Liver (tissue), 9 donors: Measurements from ENCODE around the gene CEP78. TPM values are rescaled to one million over a fixed set of nuclear protein-coding genes. Genes with fewer than 3 reads are reported as not detected.

Experiments
- DNase-seq: peaks from one replicate; pipeline ENCODE4 v3.0.0-alpha.2; 2017; ENCODE audit warnings: low spot score
- H3K27ac ChIP-seq, 2 donors: one replicate each; pipeline ENCODE4 v1.7.0; 2013; ENCODE audit warnings: inconsistent platforms in 2 of 2, low read length in 2 of 2, control low read depth in 1 of 2, low read depth in 1 of 2, mild to moderate bottlenecking in 1 of 2
- H3K27me3 ChIP-seq, 4 donors: one replicate each; pipeline versions ENCODE4 v1.6.1 to v1.7.0; 2013; ENCODE audit warnings: low read length in 3 of 4, inconsistent platforms in 1 of 4, mild to moderate bottlenecking in 1 of 4, moderate library complexity in 1 of 4; ENCODE audit not compliant: control insufficient read depth in 4 of 4, insufficient read depth in 4 of 4
- H3K36me3 ChIP-seq, 4 donors: one replicate each; pipeline versions ENCODE4 v1.6.1 to v1.7.0; 2013; ENCODE audit warnings: low read length in 3 of 4, mild to moderate bottlenecking in 3 of 4, low read depth in 1 of 4, moderate library complexity in 1 of 4; ENCODE audit not compliant: control insufficient read depth in 4 of 4, insufficient read depth in 3 of 4
- H3K4me1 ChIP-seq, 4 donors: one replicate each; pipeline versions ENCODE4 v1.6.1 to v1.7.0; 2013; ENCODE audit warnings: low read length in 3 of 4, mild to moderate bottlenecking in 3 of 4, moderate library complexity in 1 of 4; ENCODE audit not compliant: control insufficient read depth in 4 of 4, insufficient read depth in 4 of 4
- H3K4me3 ChIP-seq, 3 donors: one replicate each; pipeline versions ENCODE4 v1.6.1 to v1.7.0; 2013; ENCODE audit warnings: low read length in 3 of 3, control low read depth in 1 of 3, low read depth in 1 of 3, mild to moderate bottlenecking in 1 of 3
- H3K9ac ChIP-seq, 2 donors: one replicate each; pipeline ENCODE4 v1.7.0; 2013; ENCODE audit warnings: low read length in 2 of 2, mild to moderate bottlenecking in 2 of 2, moderate library complexity in 2 of 2, control low read depth in 1 of 2, low read depth in 1 of 2
- H3K9me3 ChIP-seq, 4 donors: one replicate each; pipeline versions ENCODE4 v1.6.1 to v1.7.0; 2013; ENCODE audit warnings: low read length in 3 of 4; ENCODE audit not compliant: control insufficient read depth in 4 of 4
- ATF3 ChIP-seq: IDR thresholded peaks from 2 replicates; pipeline ENCODE4 v1.6.1; 2016; ENCODE audit warnings: antibody characterized with exemption
- CTCF ChIP-seq: fragments of 150-350 bp; IDR thresholded peaks from 2 replicates; pipeline ENCODE4 v1.5.1; 2017; ENCODE audit warnings: improper control_type of control experiment, low read depth, low read length; ENCODE audit not compliant: missing input control
- FOXA1 ChIP-seq: IDR thresholded peaks from 2 replicates; pipeline ENCODE4 v1.6.1; 2016; ENCODE audit warnings: antibody characterized with exemption
- FOXA2 ChIP-seq: IDR thresholded peaks from 2 replicates; pipeline ENCODE4 v1.6.1; 2016; ENCODE audit warnings: antibody characterized with exemption
- GABPA ChIP-seq, 2 donors: IDR thresholded peaks in 1 of 2; conservative IDR thresholded peaks in 1 of 2; 2 replicates each; pipeline ENCODE4 v1.6.1; 2016; ENCODE audit warnings: antibody characterized with exemption in 2 of 2, mild to moderate bottlenecking in 1 of 2, moderate library complexity in 1 of 2
- JUND ChIP-seq, 2 donors: IDR thresholded peaks; 2 replicates each; pipeline ENCODE4 v1.6.1; 2016; ENCODE audit warnings: antibody characterized with exemption in 2 of 2
- MAX ChIP-seq: IDR thresholded peaks from 2 replicates; pipeline ENCODE4 v1.6.1; 2016; ENCODE audit warnings: antibody characterized with exemption
- NR2F2 ChIP-seq: IDR thresholded peaks from 2 replicates; pipeline ENCODE4 v1.6.1; 2016; ENCODE audit warnings: antibody characterized with exemption
- RAD21 ChIP-seq, 2 donors: IDR thresholded peaks; 2 replicates each; pipeline ENCODE4 v1.6.1; 2016; ENCODE audit warnings: antibody characterized with exemption in 2 of 2, mild to moderate bottlenecking in 2 of 2
- REST ChIP-seq: IDR thresholded peaks from 2 replicates; pipeline ENCODE4 v1.6.1; 2016; ENCODE audit warnings: antibody characterized with exemption, mild to moderate bottlenecking
- RXRA ChIP-seq, 2 donors: IDR thresholded peaks; 2 replicates each; pipeline ENCODE4 v1.6.1; 2017 to 2018; ENCODE audit warnings: antibody characterized with exemption in 2 of 2, mild to moderate bottlenecking in 1 of 2
- SP1 ChIP-seq: IDR thresholded peaks from 2 replicates; pipeline ENCODE4 v1.6.1; 2018; ENCODE audit warnings: antibody characterized with exemption, mild to moderate bottlenecking
- TAF1 ChIP-seq: conservative IDR thresholded peaks from 2 replicates; pipeline ENCODE4 v1.6.1; 2016; ENCODE audit warnings: antibody characterized with exemption, mild to moderate bottlenecking
- ZBTB33 ChIP-seq: IDR thresholded peaks from 2 replicates; pipeline ENCODE4 v1.6.1; 2016; ENCODE audit warnings: antibody characterized with exemption
- WGBS: extraction: QIAGEN DNeasy Blood & Tissue Kit; methylation state at CpG from one replicate; pipeline ENCODE4 v1.1.7; 2013; 5-methylcytosine and 5-hydroxymethylcytosine counted together
- polyA plus RNA-seq, 2 donors: library from polyadenylated mRNA; stranded (reverse) in 1 of 2; unstranded in 1 of 2; fragments of 200-250 nt in 1 of 2; fragments of >200 nt in 1 of 2; fragmentation: Nextera tagmentation in 1 of 2; extraction: Ambion mirVana in 1 of 2; gene quantifications; one replicate each; pipeline versions ENCODE4 v1.2.1 to v1.2.3, GENCODE V29; 2013 to 2015
- total RNA-seq, 2 donors: library from RNA; depleted of rRNA; stranded (reverse); fragments of >200 nt; gene quantifications; one replicate each; pipeline ENCODE4 v1.2.3, GENCODE V29; 2014
- donor health status: healthy.
- donor health status: healthy.
- donor health status: healthy.
- donor health status: healthy.
- donor health status: healthy.

The CEP78 gene
- total and polyA plus RNA-seq, 4 donors = 2.6 to 12.0 (median 6.4) TPM

- Histone ChIP-seq H3K27me3 (no peaks in the 10 kb centered on the region), H3K9me3 (no peaks in the 10 kb centered on the region), H3K4me1 (peaks cover 0 to 2% (median 0%) of the 10 kb centered on the region in 4 donors), H3K4me3 (no peak overlapping the region), H3K9ac (no peak overlapping the region), H3K36me3 (peaks cover 4 to 31% (median 19%) of the 10 kb centered on the region in 4 donors), H3K27ac (no peak overlapping the region)
- TF ChIP-seq ZBTB33 (no peak), RAD21 (IDR thresholded peaks at IDR 0.05) (no peak), GABPA (IDR thresholded peaks at IDR 0.05 in 1 of 2, conservative IDR thresholded peaks at IDR 0.05 in 1 of 2) (no peak), SP1 (no peak), JUND (IDR thresholded peaks at IDR 0.05) (no peak), CTCF (no peak)
- no peak for DNase-seq
- 95% methylated on average over 7 of the region's 7 CpGs for WGBS
Observed at GRCh38 chr9:78321505-78321904, 85.6 kb downstream of the CEP78 start.

- no peak for DNase-seq
- no peak overlapping the region for H3K9ac ChIP-seq
- TF ChIP-seq SP1 (no peak), CTCF (no peak), FOXA2 (no peak)
Observed at GRCh38 chr9:78324068-78324650, 88.3 kb downstream of the CEP78 start.

GRCh38 chr9:78324682-78325081 lies 88.8 kb downstream of the CEP78 start:
- WGBS = 95% methylated on average over 8 of the region's 8 CpGs
- Histone ChIP-seq H3K36me3 (peaks cover 0 to 11% (median 4%) of the 10 kb centered on the region in 4 donors), H3K9me3 (no peaks in the 10 kb centered on the region), H3K27ac (no peak overlapping the region), H3K4me3 (no peak overlapping the region), H3K4me1 (peaks cover 0 to 2% (median 0%) of the 10 kb centered on the region in 4 donors), H3K27me3 (no peaks in the 10 kb centered on the region), H3K9ac (no peak overlapping the region)
- no peak for DNase-seq
- TF ChIP-seq REST (no peak), FOXA1 (no peak), RXRA (IDR thresholded peaks at IDR 0.05) (no peak), ATF3 (no peak), SP1 (no peak), TAF1 (no peak), ZBTB33 (no peak), MAX (no peak), NR2F2 (no peak)

More at GRCh38 chr9:78324068-78324650, 88.3 kb downstream of the CEP78 start:
- no peak overlapping the region for H3K4me3 ChIP-seq
- H3K27ac ChIP-seq = no peak overlapping the region
- no peaks in the 10 kb centered on the region for H3K27me3 ChIP-seq
- H3K9me3 ChIP-seq = no peaks in the 10 kb centered on the region
- peaks cover 0 to 2% (median 0%) of the 10 kb centered on the region in 4 donors for H3K4me1 ChIP-seq
- H3K36me3 ChIP-seq = peaks cover 1 to 12% (median 7%) of the 10 kb centered on the region in 4 donors
- whole genome bisulfite sequencing = 88% methylated on average over 10 of the region's 10 CpGs
